Measurements from ENCODE around the gene RILPL1. TPM values are rescaled to one million over a fixed set of nuclear protein-coding genes. Genes with fewer than 3 reads are reported as not detected.

RILPL1 gene
- total and polyA plus RNA-seq, 8 donors: 2.7 to 42.3 (median 7.5) TPM

DNA sequence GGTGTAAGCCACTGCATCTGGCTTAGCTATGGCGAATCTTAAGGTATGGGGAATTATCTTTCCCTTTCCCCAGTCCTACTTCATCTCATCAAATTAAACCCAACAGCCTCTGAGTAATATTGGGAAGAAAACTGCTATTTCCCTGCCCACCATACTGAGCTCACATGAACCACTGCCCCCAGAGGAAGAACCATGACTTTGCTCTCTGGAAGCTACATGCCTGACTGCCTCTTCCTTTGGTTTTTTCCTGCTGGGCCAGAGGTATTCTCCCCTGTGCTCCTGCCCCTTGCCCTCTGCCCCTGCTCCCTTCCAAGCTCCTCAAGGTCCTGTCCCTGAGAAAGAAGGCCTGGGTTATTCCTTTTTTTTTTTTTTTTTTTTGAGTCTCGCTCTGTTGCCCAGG is 112.2 kb downstream of the RILPL1 start:
- no peaks in the 10 kb centered on the region for H3K9me3 ChIP-seq
- DNase-seq: no peak
- H3K27ac ChIP-seq: no peak overlapping the region
- H3K36me3 ChIP-seq: peaks cover 12 to 79% (median 77%) of the 10 kb centered on the region in 4 donors
- no peak overlapping the region for H3K4me3 ChIP-seq
- no peaks in the 10 kb centered on the region for H3K27me3 ChIP-seq
- intact Hi-C loops (cut with DNase I; ENCODE audit: low total_unique reads): no loop called here
- H3K4me1 ChIP-seq: no peaks in the 10 kb centered on the region
- TF ChIP-seq POLR2AphosphoS5 (IDR thresholded peaks at IDR 0.05): no peak
- no peak for TF ChIP-seq EP300 (IDR thresholded peaks at IDR 0.05)
- no peak for TF ChIP-seq POLR2A (IDR thresholded peaks at IDR 0.05)
- TF ChIP-seq CTCF (IDR thresholded peaks at IDR 0.05): no peak
- WGBS, 5 donors: 92 to 100% (median 99%) methylated on average over 2 of the region's 2 CpGs

Small RNAs within 50 kb of the gene (small RNA-seq; reads per million reads assigned to genes)
- gene AC145423.2 (0 to 0.62 (median 0) reads per million in 4 donors), gene MIR3908 (0 reads per million in 4 donors)

Other genes with a start within 250 kb of the RILPL1 start
- 10 to 100 TPM in 4 of 5 donors, 1 to 10 TPM in 1; 6.4 to 35.6 (median 17.7) TPM for gene SBNO1, start 168.9 kb downstream of the RILPL1 start, total RNA-seq
- 1 to 10 TPM; 3.4 to 4.1 (median 3.6) TPM for gene SBNO1, start 168.9 kb downstream of the RILPL1 start, polyA plus RNA-seq
- 10 to 100 TPM; 22.8 to 64.6 (median 46.1) TPM for gene KMT5A, start 149.6 kb downstream of the RILPL1 start, total RNA-seq
- 10 to 100 TPM; 16.5 to 20.4 (median 16.6) TPM for gene KMT5A, start 149.6 kb downstream of the RILPL1 start, polyA plus RNA-seq
- 1 to 10 TPM; 2.0 to 5.3 (median 3.8) TPM for gene RILPL2, start 97.0 kb downstream of the RILPL1 start, total RNA-seq
- gene RILPL2, start 97.0 kb downstream of the RILPL1 start, polyA plus RNA-seq: 1 to 10 TPM; 4.6 to 5.9 (median 5.5) TPM
- 10 to 100 TPM in 4 of 5 donors, 1 to 10 TPM in 1; 5.8 to 55.0 (median 22.8) TPM for gene SNRNP35, start 75.6 kb downstream of the RILPL1 start, total RNA-seq
- gene SNRNP35, start 75.6 kb downstream of the RILPL1 start, polyA plus RNA-seq: 10 to 100 TPM; 34.1 to 47.3 (median 45.8) TPM
- gene TMED2, start 50.8 kb upstream of the RILPL1 start, total RNA-seq: 100 to 1,000 TPM in 3 of 5 donors, 10 to 100 TPM in 2; 66.5 to 463 (median 125) TPM
- 10 to 100 TPM; 60.1 to 77.3 (median 63.1) TPM for gene TMED2, start 50.8 kb upstream of the RILPL1 start, polyA plus RNA-seq
- 10 to 100 TPM; 18.5 to 78.2 (median 20.4) TPM for gene DDX55, start 68.4 kb upstream of the RILPL1 start, total RNA-seq
- gene DDX55, start 68.4 kb upstream of the RILPL1 start, polyA plus RNA-seq: 10 to 100 TPM in 2 of 3 donors, 1 to 10 TPM in 1; 7.5 to 17.6 (median 10.9) TPM
- gene EIF2B1, start 100.0 kb upstream of the RILPL1 start, total RNA-seq: 100 to 1,000 TPM in 3 of 5 donors, 10 to 100 TPM in 2; 33.6 to 194 (median 123) TPM
- gene EIF2B1, start 100.0 kb upstream of the RILPL1 start, polyA plus RNA-seq: 10 to 100 TPM; 20.0 to 31.9 (median 29.1) TPM
- 10 to 100 TPM in 1 of 5 donors, 1 to 10 TPM in 3, not detected in 1; 2.9 to 40.2 (median 6.1) TPM for gene GTF2H3, start 100.1 kb upstream of the RILPL1 start, total RNA-seq
- gene GTF2H3, start 100.1 kb upstream of the RILPL1 start, polyA plus RNA-seq: 10 to 100 TPM in 1 of 3 donors, 1 to 10 TPM in 2; 5.2 to 10.3 (median 7.8) TPM
- gene TCTN2, start 137.4 kb upstream of the RILPL1 start, total RNA-seq: 10 to 100 TPM in 3 of 5 donors, 1 to 10 TPM in 2; 1.2 to 24.1 (median 17.1) TPM
- 1 to 10 TPM; 2.1 to 2.8 (median 2.8) TPM for gene TCTN2, start 137.4 kb upstream of the RILPL1 start, polyA plus RNA-seq
- gene ATP6V0A2, start 178.6 kb upstream of the RILPL1 start, total RNA-seq: 10 to 100 TPM in 3 of 5 donors, 1 to 10 TPM in 2; 4.7 to 91.2 (median 46.5) TPM
- gene ATP6V0A2, start 178.6 kb upstream of the RILPL1 start, polyA plus RNA-seq: 1 to 10 TPM; 2.1 to 3.8 (median 3.3) TPM
- gene DNAH10, start 228.6 kb upstream of the RILPL1 start, total RNA-seq: under 1 TPM in 2 of 5 donors, not detected in 3; under 0.01 to 0.92 TPM
- under 1 TPM; 0.03 to 0.25 (median 0.15) TPM for gene DNAH10, start 228.6 kb upstream of the RILPL1 start, polyA plus RNA-seq